HG02763 (cell line): Measurements from ENCODE around the gene FARP1.
"Not testable (repeated sequence)": the region's sequence is repeated elsewhere in the genome, so short reads cannot be mapped to it uniquely, and the experiment has no call there.

Source experiments
- ATAC-seq: cut with Tn5 transposase; IDR thresholded peaks from one replicate; pipeline ENCODE4 v1.9.1; 2021; ENCODE audit warnings: mild to moderate bottlenecking, moderate library complexity; ENCODE audit not compliant: unreplicated experiment

FARP1 gene

DNA sequence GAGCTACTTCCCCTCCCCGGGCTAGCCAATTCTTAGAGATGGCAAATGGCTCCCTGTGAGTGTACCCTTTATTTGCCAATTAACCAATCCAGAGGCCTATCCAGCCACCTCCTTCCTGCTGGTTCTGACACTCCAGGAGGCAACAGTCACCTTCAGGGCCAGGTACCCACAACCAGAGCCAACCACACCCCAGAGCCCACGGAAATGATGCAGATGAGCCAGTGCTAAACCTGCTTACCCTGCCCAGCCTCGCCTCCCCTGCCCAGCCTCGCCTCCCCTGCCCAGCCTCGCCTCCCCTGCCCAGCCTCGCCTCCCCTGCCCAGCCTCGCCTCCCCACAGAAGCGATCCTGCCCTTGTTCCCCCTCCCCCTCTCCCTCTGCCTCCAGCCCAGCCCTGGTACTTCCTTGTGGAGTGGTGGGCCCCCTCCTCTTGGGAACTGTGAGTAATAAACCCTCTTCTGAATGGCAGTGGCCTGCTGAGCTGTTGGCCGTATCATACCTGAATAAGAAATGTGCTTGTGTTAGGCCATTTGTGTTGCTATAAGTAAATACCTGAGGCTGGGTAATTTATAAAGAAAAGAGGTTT, 207.9 kb downstream of the FARP1 start:
- ATAC-seq: no peak

DNA sequence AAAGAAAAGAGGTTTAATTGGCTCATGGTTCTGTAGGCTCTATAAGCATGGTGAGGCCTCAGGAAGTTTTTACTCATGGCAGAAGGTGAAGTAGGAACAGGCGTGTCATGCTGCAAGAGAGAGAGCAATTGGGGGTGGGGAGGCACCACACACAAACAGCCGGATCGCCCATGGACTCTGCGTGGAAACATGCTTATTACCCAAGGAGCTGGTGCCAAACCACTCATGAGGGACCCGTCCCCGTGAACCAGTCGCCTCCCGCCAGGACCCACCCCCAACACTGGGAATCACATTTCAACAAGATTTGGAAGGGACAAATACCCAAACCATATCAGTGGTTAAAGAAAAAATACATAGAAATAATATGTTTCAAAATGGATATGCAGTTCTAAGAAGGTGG, 208.7 kb downstream of the FARP1 start:
- no peak for ATAC-seq

DNA sequence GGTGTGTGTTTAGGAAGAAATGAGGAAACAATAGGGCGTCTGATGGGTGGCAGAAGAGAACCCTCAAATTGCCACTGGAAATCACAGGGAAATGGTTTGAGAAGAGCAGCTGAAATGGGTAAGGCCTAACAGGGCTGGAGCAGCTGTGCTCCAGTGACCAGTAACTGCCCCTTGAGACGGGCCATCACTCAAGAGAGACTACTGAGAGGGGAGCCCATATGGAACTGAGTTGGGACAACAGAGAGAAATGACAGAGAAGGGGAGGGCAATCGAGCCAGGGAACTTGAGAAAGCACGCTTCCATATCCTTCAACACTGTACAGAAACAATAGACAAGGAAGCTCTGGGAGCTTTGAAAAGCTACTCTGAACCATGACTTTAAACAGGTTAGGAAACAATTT, 209.3 kb downstream of the FARP1 start:
- ATAC-seq: no peak

DNA sequence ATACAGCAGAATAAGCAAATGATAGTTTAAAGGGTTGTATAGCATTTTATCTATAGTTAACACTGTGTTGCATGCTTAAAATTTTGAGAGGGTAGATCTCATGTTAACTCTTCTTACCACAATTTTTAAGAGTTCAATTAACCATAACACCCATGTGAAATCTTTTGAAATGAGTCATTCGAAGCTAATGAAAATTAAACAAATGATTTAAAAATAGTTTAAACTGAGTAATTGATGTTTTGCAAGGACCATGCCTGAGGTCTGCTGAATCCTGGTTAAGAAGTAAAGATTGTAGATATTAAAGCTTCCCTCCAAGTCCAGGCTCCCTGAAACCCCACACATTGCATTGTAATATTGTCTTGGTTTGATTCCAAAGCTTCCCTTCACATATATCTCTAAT, 210.9 kb downstream of the FARP1 start:
- ATAC-seq: no peak

DNA sequence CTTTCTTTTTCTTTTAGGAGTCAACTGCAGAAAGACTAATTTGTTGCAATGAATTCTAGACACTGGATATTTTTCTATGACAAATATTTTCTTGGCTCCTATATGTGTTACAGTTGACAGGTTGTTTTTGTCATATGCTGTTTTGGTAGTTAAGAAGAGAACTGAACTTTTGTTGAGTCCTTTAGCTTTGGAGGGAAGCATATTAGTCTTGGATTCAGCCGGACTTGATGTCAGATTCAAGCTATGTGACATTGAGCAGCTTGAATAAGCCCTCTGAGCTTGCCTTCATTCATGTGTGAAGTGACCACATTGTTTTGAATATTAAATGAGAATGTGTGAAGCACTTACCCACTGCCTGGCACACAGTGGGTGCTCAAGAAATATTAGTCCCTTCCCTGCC, 216.0 kb downstream of the FARP1 start:
- ATAC-seq: no peak

DNA sequence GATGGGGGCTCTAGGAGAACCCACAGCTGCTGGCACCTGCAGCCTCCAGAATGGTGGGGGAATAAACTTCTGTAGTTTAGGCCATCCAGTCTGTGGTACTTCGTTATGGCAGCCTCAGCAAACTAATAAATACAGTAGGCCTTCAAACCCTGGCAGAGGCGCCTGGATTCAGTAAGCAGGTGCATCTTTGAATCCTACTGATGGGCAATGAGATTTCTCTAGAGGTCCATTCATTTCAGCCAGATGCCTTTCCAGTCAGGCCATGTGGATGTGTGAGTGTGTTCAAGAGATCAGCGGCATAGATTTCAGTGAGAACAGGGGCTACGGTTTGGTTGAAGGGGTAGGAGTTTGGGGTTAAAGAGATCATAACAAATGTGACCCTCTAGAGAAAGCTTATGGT, 217.7 kb downstream of the FARP1 start:
- no peak for ATAC-seq

DNA sequence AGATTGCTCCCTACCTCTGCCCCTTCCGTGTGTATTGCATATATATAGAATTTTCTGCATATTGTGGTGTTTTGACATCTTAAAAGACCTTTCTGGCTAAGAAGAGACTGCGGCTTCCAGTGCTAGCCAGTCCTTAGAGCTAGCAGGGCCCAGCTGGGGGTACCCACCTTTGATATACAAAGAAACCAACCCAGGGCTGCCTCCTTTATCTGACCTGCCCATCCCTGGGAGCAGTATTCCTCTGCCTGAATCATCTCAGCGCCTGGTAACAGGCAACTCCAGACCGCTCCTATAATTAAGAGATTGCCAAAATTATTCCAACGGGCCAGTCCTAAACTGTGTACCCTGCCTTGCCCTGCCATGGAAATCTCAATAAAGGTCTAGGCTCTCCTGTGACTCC, 220.4 kb downstream of the FARP1 start:
- no peak for ATAC-seq

DNA sequence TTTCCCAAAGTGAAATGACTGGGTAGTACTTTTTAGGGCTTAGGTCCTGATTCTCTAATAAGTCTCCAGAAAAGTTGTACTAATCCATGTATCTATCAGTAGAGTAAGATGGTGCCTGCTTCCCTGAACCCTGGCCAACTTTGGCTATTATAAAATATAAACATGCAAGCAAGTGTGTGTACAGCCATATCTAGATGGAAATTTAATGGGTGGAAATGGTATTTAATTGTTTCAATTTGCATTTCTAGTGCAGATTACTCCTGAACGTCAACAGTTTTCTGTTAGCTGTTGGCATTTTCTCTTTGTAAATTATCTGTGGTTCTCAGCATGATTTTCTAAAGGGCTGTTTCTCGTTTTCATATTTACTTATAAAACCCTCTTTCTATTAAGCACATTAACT, 221.3 kb downstream of the FARP1 start:
- no peak for ATAC-seq

DNA sequence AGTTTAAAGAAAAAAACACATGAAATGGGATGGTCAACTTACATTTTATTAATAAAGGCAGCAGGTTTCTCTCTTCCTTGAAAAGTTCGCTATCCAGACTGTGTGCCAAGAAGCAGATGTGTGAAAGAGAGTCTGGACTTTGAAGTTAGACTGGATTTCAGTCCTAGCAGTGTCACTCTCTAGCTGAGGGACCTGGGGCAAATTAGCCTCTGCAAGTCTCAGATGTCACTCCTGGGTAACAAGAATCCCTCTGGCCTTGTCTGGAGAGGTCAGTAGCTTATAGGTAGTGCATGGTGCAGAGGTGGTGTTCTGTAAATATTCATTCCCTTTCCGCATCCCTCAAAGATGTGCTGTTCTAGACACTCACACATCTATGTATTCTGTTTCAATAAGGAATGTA, 221.8 kb downstream of the FARP1 start:
- no peak for ATAC-seq

DNA sequence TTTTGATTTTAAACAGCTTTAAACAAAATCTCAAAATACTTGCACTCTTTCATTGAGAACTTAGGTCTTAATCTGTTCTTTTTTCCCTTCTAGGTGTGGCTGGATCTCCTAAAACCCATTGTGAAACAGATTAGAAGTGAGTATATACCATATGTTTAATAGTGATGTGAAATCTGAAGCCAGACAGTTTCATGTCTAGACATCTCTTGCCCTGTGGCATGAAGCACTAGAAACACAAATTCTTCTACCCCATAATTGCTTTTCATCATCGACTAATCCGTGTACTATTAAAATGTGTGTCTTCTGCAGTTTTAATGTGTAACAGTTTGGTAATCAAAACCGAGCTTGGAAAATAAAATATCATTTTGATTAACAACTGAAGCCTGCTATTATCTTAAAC, 222.4 kb downstream of the FARP1 start:
- no peak for ATAC-seq

DNA sequence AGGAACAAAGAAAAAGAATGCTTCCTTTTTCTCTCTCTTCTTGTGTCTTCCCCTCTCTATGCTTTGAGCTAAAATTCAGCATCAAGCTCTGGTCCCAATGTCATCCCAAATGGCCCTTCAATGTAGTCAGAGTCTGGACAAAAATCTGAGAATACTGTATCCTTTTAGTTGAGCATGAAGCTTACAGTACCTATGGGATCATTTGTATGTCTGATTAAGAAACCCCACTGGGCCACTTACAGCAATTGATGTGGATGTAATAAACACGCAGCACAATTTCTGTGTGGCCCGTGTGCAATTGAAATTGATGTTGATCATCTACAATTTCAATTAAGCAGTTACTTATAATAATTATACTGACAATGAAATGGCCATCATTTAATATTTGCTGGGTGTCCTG, 223.1 kb downstream of the FARP1 start:
- no peak for ATAC-seq

DNA sequence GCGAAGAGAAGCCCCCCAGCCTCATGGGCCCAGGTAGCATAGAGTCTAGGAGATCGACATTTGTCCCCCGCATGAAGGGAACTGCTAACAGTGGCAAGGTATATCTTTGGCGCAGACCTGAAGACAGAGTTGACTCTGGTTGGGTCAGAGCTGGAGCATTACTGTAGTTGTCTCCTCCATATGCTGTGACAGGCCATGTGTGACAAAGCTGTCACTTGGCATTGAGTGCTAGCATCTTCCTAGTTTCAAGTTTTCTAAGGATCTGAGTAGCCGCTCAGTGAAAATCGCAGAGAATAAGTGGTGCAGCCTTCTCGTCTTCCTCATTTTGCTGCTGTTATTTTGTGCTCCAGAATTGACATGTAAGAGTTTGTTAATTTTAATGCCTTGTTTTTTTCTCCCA, 223.5 kb downstream of the FARP1 start:
- ATAC-seq: no peak

DNA sequence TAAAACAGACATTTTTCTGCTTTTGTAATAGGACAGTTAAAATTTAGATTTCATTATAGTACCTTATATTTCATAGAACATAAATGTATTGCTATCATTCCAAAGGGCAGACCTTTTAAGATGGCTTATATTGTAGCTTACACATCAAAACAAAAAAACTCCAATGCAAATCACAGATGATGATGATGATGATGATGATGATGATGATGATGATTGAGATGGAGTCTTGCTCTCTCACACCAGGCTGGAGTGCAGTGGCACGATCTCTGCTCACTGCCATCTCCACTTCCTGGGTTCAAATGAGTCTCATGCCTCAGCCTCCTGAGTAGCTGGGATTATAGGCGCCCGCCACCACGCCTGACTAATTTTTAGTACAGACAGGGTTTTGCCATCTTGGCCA, 224.1 kb downstream of the FARP1 start:
- ATAC-seq: no peak

DNA sequence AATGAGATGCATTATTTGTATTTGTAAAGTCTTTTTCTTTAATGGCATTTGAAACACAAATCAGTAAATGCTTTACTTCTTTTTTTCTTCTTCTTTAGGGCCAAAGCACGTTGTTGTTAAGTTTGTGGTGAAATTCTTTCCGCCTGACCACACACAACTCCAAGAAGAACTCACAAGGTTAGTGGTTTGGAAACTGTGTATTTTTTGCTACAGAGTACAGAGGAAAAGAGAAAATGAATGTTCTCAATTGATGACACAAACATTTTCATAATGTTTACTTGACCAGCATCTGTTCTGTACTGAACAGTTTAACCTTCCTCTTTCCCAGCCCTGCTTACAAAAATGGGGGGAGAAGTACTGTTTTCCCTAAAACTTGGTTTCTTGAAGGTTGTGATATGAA, 225.1 kb downstream of the FARP1 start:
- no peak for ATAC-seq

DNA sequence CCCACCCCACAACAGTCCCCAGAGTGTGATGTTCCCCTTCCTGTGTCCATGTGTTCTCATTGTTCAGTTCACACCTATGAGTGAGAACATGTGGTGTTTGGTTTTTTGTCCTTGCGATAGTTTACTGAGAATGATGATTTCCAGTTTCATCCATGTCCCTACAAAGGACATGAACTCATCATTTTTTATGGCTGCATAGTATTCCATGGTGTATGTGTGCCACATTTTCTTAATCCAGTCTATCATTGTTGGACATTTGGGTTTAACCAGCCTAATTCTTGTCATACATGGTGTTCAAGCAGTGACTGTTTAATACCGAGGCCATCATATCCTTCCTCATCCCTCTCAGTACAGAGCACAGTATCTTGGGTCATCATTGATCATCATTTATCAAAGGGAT, 226.6 kb downstream of the FARP1 start:
- not testable (repeated sequence) for ATAC-seq

DNA sequence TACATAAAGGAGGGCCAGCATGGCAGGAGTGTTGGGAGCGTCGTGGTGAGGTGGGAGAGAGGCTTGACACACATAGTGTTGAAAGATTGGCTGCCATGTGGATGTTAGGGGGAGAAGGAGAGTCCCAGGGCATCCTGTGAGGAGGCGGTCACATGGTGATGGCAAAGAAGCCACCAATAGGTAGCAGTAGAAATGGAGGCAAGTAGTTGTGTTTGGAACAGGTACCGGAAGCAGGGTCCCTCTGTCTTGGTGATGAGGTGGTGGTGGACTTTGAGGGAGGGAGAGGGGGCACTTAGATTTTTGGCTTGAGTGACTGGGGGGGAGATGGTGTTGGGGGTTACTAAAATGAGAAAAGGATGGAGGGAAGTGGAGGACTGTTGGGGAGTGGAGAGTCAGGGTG, 227.4 kb downstream of the FARP1 start:
- no peak for ATAC-seq

DNA sequence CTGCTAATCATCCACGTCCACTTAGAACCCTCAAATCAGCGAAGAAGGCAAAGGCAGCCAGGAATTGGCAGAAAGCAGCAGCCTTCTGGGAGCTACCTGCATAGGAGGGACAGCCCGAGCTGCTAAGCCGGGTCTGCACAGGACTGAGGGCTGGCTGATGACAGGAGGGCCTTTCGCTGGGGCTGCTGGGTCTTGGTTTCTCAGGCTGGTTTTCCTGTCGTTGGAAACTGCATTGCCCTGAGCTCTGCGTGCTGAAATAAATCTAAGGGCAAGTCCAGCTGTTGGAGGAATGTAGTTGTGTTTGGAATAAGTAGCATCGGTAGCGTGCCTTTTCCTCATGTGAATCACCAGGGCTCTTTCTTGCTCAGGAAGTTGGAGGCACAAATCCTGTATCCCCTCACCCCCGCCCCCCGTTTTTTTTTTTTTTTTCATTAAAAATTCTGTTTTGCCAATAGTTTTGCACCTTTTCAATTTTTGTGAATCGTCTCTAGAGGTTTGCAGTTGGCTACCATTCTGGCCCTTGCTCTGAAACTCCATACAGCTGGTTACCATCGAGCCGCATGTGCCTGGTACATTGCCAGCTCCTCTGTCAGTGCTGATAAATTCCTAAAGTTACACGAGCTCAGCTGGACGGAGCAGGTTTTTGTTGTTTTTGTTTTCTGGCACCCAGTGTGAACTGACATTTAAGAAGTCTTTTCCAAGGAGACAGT, 228.1 kb downstream of the FARP1 start:
- no peak for ATAC-seq

DNA sequence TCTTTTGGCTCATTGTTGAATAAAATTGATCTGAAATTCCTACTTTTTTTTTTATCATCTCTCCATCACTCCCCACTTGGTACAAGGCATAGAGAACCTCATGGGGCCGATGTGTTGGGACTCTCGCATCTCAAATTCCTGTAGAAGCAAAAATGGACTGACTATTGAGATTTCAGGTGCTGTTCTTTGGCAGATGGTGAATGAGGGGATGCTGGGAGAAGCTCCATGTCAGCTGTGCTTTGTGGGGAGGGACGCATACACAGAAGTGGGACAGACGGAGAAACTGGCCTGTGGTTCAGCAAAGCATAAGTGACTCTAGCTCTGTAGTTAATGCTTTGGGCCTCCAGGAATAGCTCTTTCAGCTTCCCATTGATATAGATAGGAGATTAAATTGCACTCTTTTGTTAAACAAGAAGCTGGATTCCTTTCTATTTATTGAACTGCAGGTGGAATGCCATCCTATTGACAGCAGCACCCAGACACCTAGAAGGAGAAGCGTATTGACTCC, 228.7 kb downstream of the FARP1 start:
- no peak for ATAC-seq

DNA sequence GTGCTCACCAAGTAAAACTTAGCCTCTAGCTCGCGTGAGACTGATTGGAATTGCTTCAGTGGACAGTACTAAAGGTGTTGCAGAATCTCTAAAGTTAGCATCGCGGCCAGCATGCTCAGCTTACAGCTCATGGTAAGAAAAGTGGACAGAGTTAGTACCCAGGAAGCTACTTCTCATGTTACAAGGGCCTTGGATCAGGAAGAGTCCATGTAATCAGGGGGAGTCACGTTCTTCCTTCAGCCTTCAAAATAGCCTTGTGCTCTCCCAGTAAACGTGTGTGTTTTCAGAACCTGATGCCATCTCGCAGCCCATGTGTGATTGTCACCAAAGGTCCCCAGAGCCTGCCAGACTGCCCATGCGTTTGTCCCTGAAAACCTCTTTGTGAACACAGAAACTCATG, 230.0 kb downstream of the FARP1 start:
- ATAC-seq: no peak

DNA sequence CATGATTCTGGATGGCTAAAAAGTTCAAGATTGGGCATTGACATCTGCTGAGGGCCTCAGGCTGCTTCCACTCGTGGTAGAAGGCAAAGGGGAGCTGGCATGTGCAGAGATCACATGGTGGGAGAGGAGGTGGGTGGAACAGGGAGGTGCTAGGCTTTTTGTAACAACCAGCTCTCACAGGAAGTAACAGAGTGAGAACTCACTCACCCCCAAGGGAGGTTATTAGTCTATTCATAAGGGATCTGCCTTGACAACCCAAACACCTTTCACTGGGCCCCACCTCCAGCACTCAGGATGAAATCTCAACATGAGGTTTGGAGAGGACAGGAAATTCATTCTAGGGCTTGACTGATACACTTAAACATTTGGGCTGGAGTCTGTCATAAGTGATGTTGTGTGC, 231.9 kb downstream of the FARP1 start:
- ATAC-seq: no peak

DNA sequence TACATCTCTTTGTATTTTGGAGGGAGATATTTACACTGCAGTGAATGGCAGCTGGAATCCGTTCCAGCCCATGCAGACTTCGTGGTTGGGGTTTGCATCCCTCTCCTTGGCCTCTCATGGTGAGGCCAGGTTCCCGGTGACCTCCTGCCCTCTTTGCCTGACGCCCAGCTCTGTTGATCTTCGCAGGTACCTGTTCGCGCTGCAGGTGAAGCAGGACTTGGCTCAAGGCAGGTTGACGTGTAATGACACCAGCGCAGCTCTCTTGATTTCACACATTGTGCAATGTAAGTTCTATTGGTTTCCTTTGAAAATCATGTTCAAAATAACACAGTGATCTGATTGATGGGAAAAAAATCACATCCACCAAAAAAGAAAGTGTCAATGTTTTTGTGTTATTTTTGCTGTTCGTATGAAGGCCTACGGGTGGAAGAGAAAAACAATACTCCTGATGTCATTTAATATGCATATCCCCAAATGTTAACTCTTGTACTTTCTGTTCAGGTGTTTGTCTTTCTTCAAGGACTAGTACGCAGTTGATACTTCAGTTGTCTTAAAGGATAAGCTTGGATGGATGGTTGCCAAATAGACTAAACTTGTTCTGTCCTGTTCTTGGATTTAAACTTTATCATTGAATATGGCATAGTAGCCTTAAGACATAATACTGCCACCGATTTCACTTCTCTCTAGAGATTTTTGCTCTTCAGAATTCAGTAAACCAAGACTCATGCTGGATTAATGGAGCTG, 234.9 kb downstream of the FARP1 start:
- no peak for ATAC-seq

DNA sequence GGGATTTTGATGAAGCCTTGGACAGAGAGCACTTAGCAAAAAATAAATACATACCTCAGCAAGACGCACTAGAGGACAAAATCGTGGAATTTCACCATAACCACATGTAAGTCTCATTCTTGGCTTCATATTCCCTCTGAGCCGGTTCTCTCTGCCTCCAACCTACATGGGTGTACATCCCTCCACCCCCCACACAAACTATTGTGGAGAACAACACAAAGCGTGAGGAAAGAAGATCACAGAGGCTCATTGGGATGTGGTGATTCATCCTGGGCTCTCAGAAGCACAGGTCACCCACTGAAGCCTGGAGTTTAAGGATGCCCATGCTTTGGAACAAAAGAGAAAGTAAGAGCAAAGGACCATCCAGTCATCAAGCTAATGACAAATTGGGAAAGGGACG, 241.8 kb downstream of the FARP1 start:
- no peak for ATAC-seq
